B cell (primary cell): Measurements from ENCODE around the gene PCGF1. TPM values are rescaled to one million over a fixed set of nuclear protein-coding genes. Genes with fewer than 3 reads are reported as not detected.

Experiments used
- ATAC-seq: fragments of 200-7000 bp; cut with Tn5 transposase; one replicate; pipeline ENCODE4 v1.10.0; 2021; ENCODE audit warnings: low read depth, mild to moderate bottlenecking, moderate number of reproducible peaks, moderate library complexity
- CTCF ChIA-PET: fragments of 350-600 bp; sonication (Branson Sonifier 250); formaldehyde crosslinking; loops from one replicate; lab custom pipeline; 2021; ENCODE audit warnings: antibody characterized with exemption, inconsistent platforms; lab: Charles Lee
- POLR2A ChIA-PET: fragments of 350-600 bp; sonication (Branson Sonifier 250); formaldehyde crosslinking; loops from one replicate; lab custom pipeline; 2021; ENCODE audit warnings: antibody characterized with exemption; lab: Charles Lee
- DNase-seq: peaks from one replicate; pipeline ENCODE4 v3.0.0; 2013
- H2AFZ ChIP-seq: 2 replicates; pipeline ENCODE4 v1.6.1; 2012; ENCODE audit warnings: mild to moderate bottlenecking, low read depth, low read length; ENCODE audit not compliant: insufficient read depth, poor library complexity, severe bottlenecking
- H3K27ac ChIP-seq, 2 donors: 1 replicate in 1 of 2; 2 replicates in 1 of 2; pipeline ENCODE4 v1.5.1; 2012 to 2013; ENCODE audit warnings: low read length in 2 of 2, mild to moderate bottlenecking in 2 of 2, moderate library complexity in 1 of 2
- H3K27me3 ChIP-seq, 4 experiments: fragments of 200-600 bp in 1 of 4; sonication (generic) in 1 of 4; replicated peaks in 1 of 4; 1 replicate in 2 of 4; 2 replicates in 2 of 4; pipeline versions ENCODE4 v1.6.1 to v1.7.0; 2013 to 2016; ENCODE audit warnings: low read length in 3 of 4, mild to moderate bottlenecking in 2 of 4, mixed read lengths in 1 of 4, moderate library complexity in 1 of 4; ENCODE audit not compliant: insufficient read depth in 4 of 4, control insufficient read depth in 3 of 4; ENCODE audit errors: control extremely low read depth in 1 of 4
- H3K36me3 ChIP-seq, 2 experiments: replicated peaks in 1 of 2; 1 replicate in 1 of 2; 2 replicates in 1 of 2; pipeline versions ENCODE4 v1.6.1 to v1.7.1; 2013; ENCODE audit warnings: low read length in 1 of 2; ENCODE audit not compliant: insufficient read depth in 2 of 2, control insufficient read depth in 1 of 2; ENCODE audit errors: control extremely low read depth in 1 of 2, extremely low read depth in 1 of 2
- H3K4me1 ChIP-seq, 2 donors: fragments of 200-600 bp in 1 of 2; sonication (generic) in 1 of 2; 1 replicate in 1 of 2; 2 replicates in 1 of 2; pipeline versions ENCODE4 v1.5.1 to v1.6.1; 2013 to 2017; ENCODE audit warnings: low read length in 2 of 2; ENCODE audit not compliant: control insufficient read depth in 2 of 2, insufficient read depth in 2 of 2
- H3K4me2 ChIP-seq: replicated peaks from 2 replicates; pipeline ENCODE3; 2012; ENCODE audit warnings: mild to moderate bottlenecking, low read depth, low read length; ENCODE audit not compliant: poor library complexity, severe bottlenecking
- H3K4me3 ChIP-seq, 5 experiments: fragments of 200-600 bp in 1 of 5; sonication (generic) in 1 of 5; 1 replicate in 3 of 5; 2 replicates in 2 of 5; pipeline versions ENCODE4 v1.5.1 to v1.7.0; 2011 to 2016; ENCODE audit warnings: low read length in 4 of 5, mild to moderate bottlenecking in 4 of 5, low read depth in 2 of 5, control low read depth in 1 of 5, moderate library complexity in 1 of 5; ENCODE audit not compliant: insufficient read depth in 1 of 5; ENCODE audit errors: control extremely low read depth in 1 of 5, extremely low read depth in 1 of 5
- H3K79me2 ChIP-seq: fragments of 200-600 bp; sonication (generic); one replicate; pipeline ENCODE4 v1.6.0; 2016; ENCODE audit warnings: low read length; ENCODE audit not compliant: control insufficient read depth, insufficient read depth
- H3K9ac ChIP-seq: fragments of 200-600 bp; sonication (generic); 2 replicates; pipeline ENCODE4 v1.6.1; 2017; ENCODE audit warnings: mild to moderate bottlenecking, low read length, moderate library complexity
- H3K9me3 ChIP-seq, 3 donors: one replicate each; pipeline versions ENCODE4 v1.6.1 to v1.7.1; 2013; ENCODE audit warnings: low read length in 2 of 3; ENCODE audit not compliant: control insufficient read depth in 2 of 3, insufficient read depth in 1 of 3; ENCODE audit errors: control extremely low read depth in 1 of 3
- H4K20me1 ChIP-seq: 2 replicates; pipeline ENCODE4 v1.6.0; 2012; ENCODE audit warnings: mild to moderate bottlenecking, low read length; ENCODE audit not compliant: insufficient read depth, control insufficient read depth, poor library complexity, severe bottlenecking
- H3K27ac Mint-ChIP-seq: one replicate; pipeline ENCODE4 v1.8.0; 2021; ENCODE audit warnings: mixed read lengths
- H3K27me3 Mint-ChIP-seq: one replicate; pipeline ENCODE4 v1.8.0; 2021; ENCODE audit warnings: mixed read lengths
- H3K4me1 Mint-ChIP-seq: one replicate; pipeline ENCODE4 v1.8.0; 2021; ENCODE audit warnings: mixed read lengths
- H3K4me3 Mint-ChIP-seq: one replicate; pipeline ENCODE4 v1.8.0; 2021; ENCODE audit warnings: mixed read lengths
- H3K9me3 Mint-ChIP-seq: one replicate; pipeline ENCODE4 v1.8.0; 2022; ENCODE audit warnings: mixed read lengths; ENCODE audit not compliant: insufficient read depth
- EZH2 ChIP-seq: IDR thresholded peaks from 2 replicates; pipeline ENCODE4 v1.6.1; 2012; ENCODE audit warnings: borderline replicate concordance, low read depth, mild to moderate bottlenecking, moderate library complexity, low read length; ENCODE audit not compliant: insufficient read depth, poor library complexity, severe bottlenecking
- WGBS: methylation state at CpG from one replicate; pipeline ENCODE4 v1.1.5; 2013; ENCODE audit warnings: missing lambda C conversion rate; ENCODE audit not compliant: insufficient coverage; 5-methylcytosine and 5-hydroxymethylcytosine counted together
- intact Hi-C: fragments of 100-400 bp; cut with micrococcal nuclease; formaldehyde crosslinking; loops from one replicate; pipeline ENCODE4 v1.10.0; 2022
- polyA plus RNA-seq: library from polyadenylated mRNA; depleted of rRNA; stranded (reverse); fragments of >200 nt; gene quantifications from 2 replicates; pipeline ENCODE4 v1.2.3, GENCODE V29; 2012
- total RNA-seq, 2 donors: library from RNA; stranded (reverse); fragments of 120-200 nt in 1 of 2; gene quantifications; 1 replicate in 1 of 2; 2 replicates in 1 of 2; pipeline versions ENCODE4 v1.2.3 to v1.2.4, GENCODE V29; 2013 to 2022
- TF ChIP-seq, protein P1 (sequence below): fragments of 200-600 bp; IDR thresholded peaks from one replicate; pipeline ENCODE4 v1.8.0; 2022; ENCODE audit warnings: antibody characterized with exemption, mild to moderate bottlenecking

PCGF1 gene
- total and polyA plus RNA-seq, 2 donors (not counting 1 experiment from before 2014, with no cell fraction given): 21.9 to 40.1 TPM

- peaks cover 65% of the 10 kb centered on the region for H3K27me3 Mint-ChIP-seq
- H3K4me3 ChIP-seq: peak overlapping the region in 4 of 5 experiments; percentile 46 to 67 (median 54)
These were observed 5.3 kb downstream of the PCGF1 start for GRCh38 chr2:74502147-74502719.

More at GRCh38 chr2:74502147-74502719, 5.3 kb downstream of the PCGF1 start:
- Histone ChIP-seq H3K79me2 (peaks cover 8% of the 10 kb centered on the region), H3K4me1 (peaks cover 60 to 62% of the 10 kb centered on the region in 2 donors), H4K20me1 (no peaks in the 10 kb centered on the region), H3K27me3 (peaks cover 0 to 87% (median 37%) of the 10 kb centered on the region in 4 experiments), H3K9ac (peak overlapping the region; percentile 67), H3K4me2 (peak overlapping the region; percentile 94), H2AFZ (peak overlapping the region; percentile 73), H3K9me3 (peaks cover 0 to 31% (median 0%) of the 10 kb centered on the region in 3 donors), H3K36me3 (peaks cover 0 to 10% of the 10 kb centered on the region in 2 experiments), H3K27ac (no peak overlapping the region)
- Mint-ChIP-seq H3K4me3 (peak overlapping the region; percentile 86), H3K4me1 (peaks cover 74% of the 10 kb centered on the region), H3K9me3 (no peaks in the 10 kb centered on the region), H3K27ac (peak overlapping the region; percentile 59)
- intact Hi-C loops: no loop called here
- 16% methylated on average over 20 of the region's 32 CpGs for WGBS
- TF ChIP-seq EZH2: no peak
- TF ChIP-seq, protein P1, sequence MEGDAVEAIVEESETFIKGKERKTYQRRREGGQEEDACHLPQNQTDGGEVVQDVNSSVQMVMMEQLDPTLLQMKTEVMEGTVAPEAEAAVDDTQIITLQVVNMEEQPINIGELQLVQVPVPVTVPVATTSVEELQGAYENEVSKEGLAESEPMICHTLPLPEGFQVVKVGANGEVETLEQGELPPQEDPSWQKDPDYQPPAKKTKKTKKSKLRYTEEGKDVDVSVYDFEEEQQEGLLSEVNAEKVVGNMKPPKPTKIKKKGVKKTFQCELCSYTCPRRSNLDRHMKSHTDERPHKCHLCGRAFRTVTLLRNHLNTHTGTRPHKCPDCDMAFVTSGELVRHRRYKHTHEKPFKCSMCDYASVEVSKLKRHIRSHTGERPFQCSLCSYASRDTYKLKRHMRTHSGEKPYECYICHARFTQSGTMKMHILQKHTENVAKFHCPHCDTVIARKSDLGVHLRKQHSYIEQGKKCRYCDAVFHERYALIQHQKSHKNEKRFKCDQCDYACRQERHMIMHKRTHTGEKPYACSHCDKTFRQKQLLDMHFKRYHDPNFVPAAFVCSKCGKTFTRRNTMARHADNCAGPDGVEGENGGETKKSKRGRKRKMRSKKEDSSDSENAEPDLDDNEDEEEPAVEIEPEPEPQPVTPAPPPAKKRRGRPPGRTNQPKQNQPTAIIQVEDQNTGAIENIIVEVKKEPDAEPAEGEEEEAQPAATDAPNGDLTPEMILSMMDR: no peak
- ATAC-seq (no peak), DNase-seq (no peak)
- POLR2A ChIA-PET: interaction anchor here (1.6 kb wide), 1 partner anchor 45 kb away, joined by 3 read pairs; no protein-coding TSS in a partner anchor
- CTCF ChIA-PET: interaction anchor here (1.0 to 3.0 kb wide), 4 partner anchors 12 to 84 kb away, joined by 3 to 16 read pairs (median 9); partner anchors contain the start of genes CCDC142 and TTC31
